Uterus (tissue), 2 donors: Measurements from ENCODE around the gene CST11.

ENCODE experiments used
- CTCF ChIP-seq, 4 experiments: fragments of 200-600 bp in 2 of 4; fragments of 450-650 bp in 2 of 4; sonication (generic) in 2 of 4; IDR thresholded peaks; one replicate each; pipeline ENCODE4 v1.5.1; 2016 to 2019; ENCODE audit warnings: antibody characterized with exemption in 4 of 4, mild to moderate bottlenecking in 2 of 4, moderate library complexity in 1 of 4
- POLR2A ChIP-seq, 2 donors: fragments of 450-650 bp; IDR thresholded peaks; one replicate each; pipeline ENCODE4 v1.6.1; 2016; ENCODE audit warnings: antibody characterized with exemption in 2 of 2, mild to moderate bottlenecking in 1 of 2, moderate library complexity in 1 of 2

GRCh38 chr20:23450877-23451276 is 1.8 kb downstream of the CST11 start:
- TF ChIP-seq CTCF (IDR thresholded peaks at IDR 0.05) (no peak), POLR2A (IDR thresholded peaks at IDR 0.05) (no peak)
